HEK293 (cell line): Measurements from ENCODE around the gene DBF4.
"Not testable (repeated sequence)": the region's sequence is repeated elsewhere in the genome, so short reads cannot be mapped to it uniquely, and the experiment has no call there.

ENCODE experiments used
- ATF2 ChIP-seq: fragments of 450-650 bp; formaldehyde crosslinking; IDR thresholded peaks from 2 replicates; pipeline ENCODE4 v1.5.1; 2016; ENCODE audit warnings: missing biosample characterization, missing genetic modification characterization, low read depth
- CTCF ChIP-seq: fragments of 450-650 bp; formaldehyde crosslinking; IDR thresholded peaks from 2 replicates; pipeline ENCODE4 v1.5.1; 2016; ENCODE audit warnings: missing biosample characterization, missing genetic modification characterization
- TCF7L2 ChIP-seq: IDR thresholded peaks from 2 replicates; pipeline ENCODE4 v1.6.1; 2011; ENCODE audit warnings: low read depth, mild to moderate bottlenecking, inconsistent platforms, low read length, moderate library complexity, borderline replicate concordance
- ZBTB8A ChIP-seq: fragments of 450-650 bp; formaldehyde crosslinking; IDR thresholded peaks from 2 replicates; pipeline ENCODE4 v1.5.1; 2016; ENCODE audit warnings: missing biosample characterization, missing genetic modification characterization
- ZNF157 ChIP-seq: fragments of 450-650 bp; formaldehyde crosslinking; IDR thresholded peaks from 2 replicates; pipeline ENCODE4 v1.5.1; 2016; ENCODE audit warnings: missing biosample characterization, missing genetic modification characterization
- ZNF449 ChIP-seq: fragments of 450-650 bp; formaldehyde crosslinking; IDR thresholded peaks from 2 replicates; pipeline ENCODE4 v1.5.1; 2017; ENCODE audit warnings: missing biosample characterization, mild to moderate bottlenecking, missing genetic modification characterization, moderate library complexity
- ZNF580 ChIP-seq: fragments of 450-650 bp; formaldehyde crosslinking; IDR thresholded peaks from 2 replicates; pipeline ENCODE4 v1.5.1; 2016; ENCODE audit warnings: missing biosample characterization, missing genetic modification characterization
- ZNF600 ChIP-seq: fragments of 450-650 bp; formaldehyde crosslinking; IDR thresholded peaks from 2 replicates; pipeline ENCODE4 v1.5.1; 2016; ENCODE audit warnings: missing biosample characterization, missing genetic modification characterization
- ZNF76 ChIP-seq: fragments of 450-650 bp; formaldehyde crosslinking; IDR thresholded peaks from 2 replicates; pipeline ENCODE4; 2016; ENCODE audit warnings: low read depth, missing biosample characterization, missing genetic modification characterization, borderline replicate concordance

GRCh38 chr7:87922759-87923395 is 46.6 kb downstream of the DBF4 start:
- TF ChIP-seq ZNF449 (tag by site-specific recombination); ZBTB8A (tag by site-specific recombination); CTCF; ZNF580 (tag by site-specific recombination); ATF2 (tag by site-specific recombination); TCF7L2; ZNF76 (tag by site-specific recombination); ZNF157 (tag by site-specific recombination); ZNF600 (tag by site-specific recombination): not testable (repeated sequence)
